GM21786 (cell line): ENCODE results near the gene CDH5.

Experiments
- ATAC-seq: cut with Tn5 transposase; IDR thresholded peaks from one replicate; pipeline ENCODE4 v1.9.1; 2021; ENCODE audit not compliant: unreplicated experiment

Gene CDH5

DNA sequence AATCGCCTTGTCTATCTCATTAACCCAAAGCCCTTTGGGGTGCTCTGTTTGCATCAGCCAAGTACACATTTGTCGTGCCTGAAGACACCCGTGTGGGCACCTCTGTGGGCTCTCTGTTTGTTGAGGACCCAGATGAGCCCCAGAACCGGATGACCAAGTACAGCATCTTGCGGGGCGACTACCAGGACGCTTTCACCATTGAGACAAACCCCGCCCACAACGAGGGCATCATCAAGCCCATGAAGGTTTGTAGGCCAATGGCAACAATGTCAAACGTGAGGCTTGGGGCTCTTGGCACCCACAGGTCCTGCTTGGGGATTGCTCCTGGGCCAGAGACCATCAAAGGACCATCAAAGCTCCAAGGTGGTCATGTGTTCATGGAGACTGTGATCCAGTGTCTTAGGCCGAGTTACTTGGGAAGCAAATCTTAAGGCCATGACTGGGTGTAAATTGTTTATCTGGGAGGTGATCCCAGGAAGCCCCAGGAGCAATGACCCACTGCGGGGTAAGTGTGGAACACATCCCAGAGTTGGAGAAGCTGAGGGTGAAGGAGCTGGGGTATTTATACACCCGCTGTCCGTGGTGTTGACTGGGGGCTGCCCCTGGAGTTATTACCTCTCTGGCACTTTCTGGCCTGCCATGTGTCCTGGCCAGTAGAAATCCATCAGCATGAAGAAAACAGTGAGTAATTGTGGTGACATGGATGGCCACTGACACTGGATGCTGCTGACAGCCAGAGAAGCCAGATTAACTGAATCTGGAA lies 24.0 kb downstream of the CDH5 start:
- no peak for ATAC-seq

DNA sequence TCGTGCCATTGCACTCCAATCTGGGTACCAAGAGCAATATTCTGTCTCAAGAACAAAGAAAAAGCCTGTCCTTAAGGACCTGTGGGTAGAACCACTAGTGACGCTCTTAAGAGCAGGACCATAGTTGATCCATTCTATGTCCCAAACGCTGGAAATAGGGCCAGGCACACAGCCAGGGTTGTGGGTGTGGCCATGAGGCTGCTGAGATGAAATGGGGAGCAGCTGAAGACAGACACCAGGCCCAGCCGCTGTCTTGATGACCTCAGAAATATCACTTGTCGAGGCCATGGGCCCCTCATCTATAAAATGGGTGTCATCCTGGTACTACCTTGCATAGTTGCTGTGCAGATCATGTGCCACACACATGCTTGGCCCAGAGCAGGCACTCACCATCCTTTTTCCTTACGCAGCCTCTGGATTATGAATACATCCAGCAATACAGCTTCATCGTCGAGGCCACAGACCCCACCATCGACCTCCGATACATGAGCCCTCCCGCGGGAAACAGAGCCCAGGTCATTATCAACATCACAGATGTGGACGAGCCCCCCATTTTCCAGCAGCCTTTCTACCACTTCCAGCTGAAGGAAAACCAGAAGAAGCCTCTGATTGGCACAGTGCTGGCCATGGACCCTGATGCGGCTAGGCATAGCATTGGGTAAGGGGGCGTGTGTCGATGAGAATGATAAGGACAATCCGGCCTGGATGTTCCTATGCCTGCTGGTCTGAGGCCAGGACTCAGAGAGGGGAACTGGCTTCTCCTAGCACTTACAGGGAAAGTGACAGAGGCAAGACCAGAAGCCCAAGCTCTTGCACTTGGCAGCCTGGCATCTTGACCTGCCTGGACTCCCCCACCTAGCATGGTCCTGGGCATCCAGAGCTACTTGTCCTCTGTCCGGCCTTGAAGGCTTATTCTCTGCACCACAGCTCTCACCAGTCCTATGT lies 25.5 kb downstream of the CDH5 start:
- no peak for ATAC-seq

GRCh38 chr16:66395806-66396555 lies 29.5 kb downstream of the CDH5 start:
- no peak for ATAC-seq

- ATAC-seq = no peak
Observed at GRCh38 chr16:66397736-66398433, 31.4 kb downstream of the CDH5 start.

DNA sequence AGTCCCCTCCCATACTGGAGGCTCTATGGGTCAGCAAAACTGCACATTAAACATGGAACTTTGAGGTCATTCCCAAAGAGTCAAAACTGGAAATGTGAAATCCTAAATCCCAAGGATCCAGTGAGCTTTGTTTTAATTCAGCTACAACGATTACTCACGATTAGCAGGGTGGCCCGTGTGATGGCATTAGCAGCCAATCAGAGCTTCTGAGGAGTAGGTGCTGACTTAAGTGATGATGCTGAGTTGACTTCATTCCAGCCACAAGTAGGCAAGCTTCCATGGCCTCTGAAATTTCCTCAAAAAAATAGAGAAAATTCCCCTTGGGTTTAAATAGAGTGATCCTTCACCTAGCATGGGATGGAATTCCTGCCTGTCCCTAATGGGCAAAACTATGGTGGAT lies 32.5 kb downstream of the CDH5 start:
- ATAC-seq = no peak

- ATAC-seq = no peak
Observed at GRCh38 chr16:66399930-66400329, 33.4 kb downstream of the CDH5 start.

GRCh38 chr16:66400503-66401380 lies 34.3 kb downstream of the CDH5 start:
- ATAC-seq = no peak

- no peak for ATAC-seq
Observed at GRCh38 chr16:66401610-66402009, 35.1 kb downstream of the CDH5 start.

DNA sequence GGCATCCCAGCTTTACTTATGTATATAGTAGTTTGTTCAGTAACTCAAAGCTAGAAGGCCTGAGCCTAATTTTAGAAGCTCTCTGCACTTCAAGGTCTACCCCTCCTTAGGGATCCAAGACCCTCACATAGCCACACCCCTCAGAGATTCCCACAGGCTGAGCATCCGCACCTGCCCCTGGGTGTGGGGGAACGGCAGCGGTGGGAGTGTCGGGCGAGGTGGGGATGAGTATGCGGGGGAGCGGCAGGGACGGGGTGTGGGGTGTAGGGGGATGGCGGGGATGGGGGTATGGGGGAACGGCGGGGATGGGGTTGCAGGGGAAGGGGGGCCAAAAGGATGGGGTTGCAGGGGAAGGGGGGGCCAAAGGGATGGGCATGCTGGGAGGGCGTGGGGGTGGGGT lies 35.7 kb downstream of the CDH5 start:
- no peak for ATAC-seq

GRCh38 chr16:66402591-66403230 lies 36.2 kb downstream of the CDH5 start:
- no peak for ATAC-seq

GRCh38 chr16:66403531-66404145 lies 37.1 kb downstream of the CDH5 start:
- no peak for ATAC-seq

DNA sequence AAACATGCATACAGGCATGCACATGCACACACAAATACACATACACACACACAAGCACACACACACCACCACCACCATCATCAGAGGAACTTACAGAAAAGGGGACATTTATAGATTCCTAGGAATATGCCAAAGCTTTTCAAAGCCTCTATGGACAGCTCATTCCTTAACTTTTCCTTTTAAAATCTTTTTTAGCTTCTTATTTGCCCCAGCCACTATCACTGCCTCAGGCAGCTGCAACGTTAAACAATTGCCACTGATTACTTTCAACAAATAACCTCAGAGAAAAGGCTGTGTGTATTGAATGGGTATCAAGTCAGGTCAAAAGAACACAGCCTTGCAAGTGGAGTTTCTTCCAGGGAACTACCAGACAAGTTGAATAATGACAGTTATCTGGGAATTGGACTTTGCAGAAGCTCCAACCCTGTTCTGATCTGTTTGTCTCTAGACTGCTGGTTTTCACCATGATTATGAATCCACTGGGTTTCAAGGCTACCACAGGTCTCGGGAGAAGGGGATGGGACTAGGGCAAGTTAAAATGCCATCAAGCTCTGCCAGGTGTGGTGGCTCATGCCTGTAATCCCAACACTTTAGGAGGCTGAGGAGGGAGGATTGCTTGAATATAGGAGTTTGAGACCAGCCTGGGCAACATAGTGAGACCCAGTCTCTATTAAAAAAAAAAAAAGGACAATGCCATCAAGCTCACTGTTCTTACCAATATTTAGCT lies 38.7 kb downstream of the CDH5 start:
- no peak for ATAC-seq

DNA sequence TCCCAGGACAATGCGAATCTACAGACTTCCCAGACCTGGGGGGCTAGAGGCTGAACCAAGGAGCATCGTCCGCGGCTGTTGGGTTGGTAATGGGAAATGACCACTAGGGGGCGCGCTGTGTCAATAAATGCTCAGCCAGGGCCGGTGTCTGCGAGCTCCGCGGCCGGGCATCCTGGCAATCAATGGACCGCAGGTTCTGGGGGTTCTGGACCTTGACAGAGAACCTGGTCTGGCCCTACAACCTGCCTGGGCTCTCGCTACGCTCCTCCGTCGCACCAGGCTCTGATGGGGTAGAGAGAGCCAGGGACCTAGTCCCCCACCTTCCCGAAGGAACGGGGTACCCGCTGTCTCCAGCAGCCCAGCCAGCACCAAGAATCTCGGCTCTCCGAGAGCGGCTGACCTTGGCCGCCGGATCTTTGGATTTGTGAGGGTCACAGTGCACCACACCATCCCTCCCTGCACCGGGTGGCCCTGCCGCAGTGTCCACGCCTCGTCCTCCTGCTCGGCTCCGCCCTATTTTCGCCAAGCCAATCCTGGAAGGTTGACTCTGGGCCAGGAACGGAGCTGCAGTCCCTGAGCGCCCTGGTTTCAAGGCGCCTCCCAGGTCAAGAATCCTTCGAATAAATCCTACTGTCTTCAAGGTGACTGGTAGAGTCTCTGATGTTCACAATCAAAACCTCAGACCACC lies 40.2 kb downstream of the CDH5 start:
- ATAC-seq = peak; percentile 81

GRCh38 chr16:66408163-66409048 lies 41.9 kb downstream of the CDH5 start:
- no peak for ATAC-seq

DNA sequence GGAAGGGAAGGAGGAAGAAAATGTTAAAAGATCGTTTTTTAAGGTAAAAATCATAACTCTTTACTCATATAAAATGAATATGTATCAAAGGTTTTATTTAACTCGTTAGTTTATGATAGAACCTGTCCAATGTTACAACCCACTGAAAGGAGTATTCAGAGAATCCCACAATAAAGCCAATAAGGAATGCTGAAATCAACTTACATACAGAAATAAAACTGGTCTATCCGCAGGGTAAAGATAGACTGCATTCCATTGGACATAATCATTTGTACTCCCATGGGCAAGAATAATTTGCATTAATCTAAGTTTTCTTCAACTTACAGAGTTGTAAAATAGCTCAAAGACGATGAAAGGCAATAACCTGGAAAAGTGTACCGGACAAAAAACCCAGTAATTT lies 42.7 kb downstream of the CDH5 start:
- no peak for ATAC-seq

DNA sequence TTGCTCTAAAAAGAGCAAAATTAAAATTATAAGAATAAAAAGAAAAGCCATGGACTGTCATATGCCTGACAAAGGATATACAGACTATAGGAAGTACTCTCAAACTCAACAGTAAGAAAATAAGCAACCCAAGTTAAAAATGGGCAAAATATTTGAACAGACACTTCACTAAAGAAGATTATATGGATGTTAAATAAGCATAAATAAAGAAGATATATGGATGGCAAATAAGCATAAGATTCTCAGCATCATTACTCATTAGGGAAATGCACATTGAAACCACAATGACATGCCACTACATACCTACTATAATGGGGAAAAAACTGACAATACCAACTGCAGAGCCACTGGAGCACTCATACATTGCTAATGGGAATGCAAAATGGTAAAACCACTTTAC lies 45.7 kb downstream of the CDH5 start:
- no peak for ATAC-seq

- no peak for ATAC-seq
Observed at GRCh38 chr16:66414891-66415290, 48.4 kb downstream of the CDH5 start.
